ENCODE results near the gene SUGP1.
"Not testable (repeated sequence)": the region's sequence is repeated elsewhere in the genome, so short reads cannot be mapped to it uniquely, and the experiment has no call there.

The SUGP1 gene

GRCh38 chr19:19320361-19321140, at the start of gene SUGP1, which contains the start of gene MAU2:
Gene SUGP1 (minus strand): TSS chr19:19320509. CDS start chr19:19320496, 13 bp downstream.
Gene MAU2 (plus strand): TSS chr19:19320829. CDS start chr19:19320860, 31 bp downstream.
- DNase-seq: peak; percentile 92

DNA sequence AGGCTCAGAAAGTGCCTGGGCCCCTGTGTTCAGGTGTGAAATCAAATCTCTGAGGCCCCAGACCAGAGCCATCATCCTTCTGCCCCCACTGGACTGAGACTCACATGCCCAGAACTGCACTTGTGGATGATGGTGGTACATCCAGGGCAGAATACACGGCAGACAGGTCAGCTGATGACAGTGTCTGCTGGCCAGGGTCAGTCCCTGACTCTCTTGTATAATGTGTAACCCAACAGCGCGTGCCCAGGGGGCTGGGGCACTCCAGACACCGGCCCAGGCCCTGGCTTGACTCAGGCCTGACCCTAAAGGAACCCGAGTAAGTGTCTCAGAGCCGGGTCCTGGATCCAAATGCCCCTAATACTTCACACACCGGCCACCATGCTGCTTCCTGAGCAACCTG, 47.8 kb upstream of the SUGP1 start:
- DNase-seq: no peak

DNA sequence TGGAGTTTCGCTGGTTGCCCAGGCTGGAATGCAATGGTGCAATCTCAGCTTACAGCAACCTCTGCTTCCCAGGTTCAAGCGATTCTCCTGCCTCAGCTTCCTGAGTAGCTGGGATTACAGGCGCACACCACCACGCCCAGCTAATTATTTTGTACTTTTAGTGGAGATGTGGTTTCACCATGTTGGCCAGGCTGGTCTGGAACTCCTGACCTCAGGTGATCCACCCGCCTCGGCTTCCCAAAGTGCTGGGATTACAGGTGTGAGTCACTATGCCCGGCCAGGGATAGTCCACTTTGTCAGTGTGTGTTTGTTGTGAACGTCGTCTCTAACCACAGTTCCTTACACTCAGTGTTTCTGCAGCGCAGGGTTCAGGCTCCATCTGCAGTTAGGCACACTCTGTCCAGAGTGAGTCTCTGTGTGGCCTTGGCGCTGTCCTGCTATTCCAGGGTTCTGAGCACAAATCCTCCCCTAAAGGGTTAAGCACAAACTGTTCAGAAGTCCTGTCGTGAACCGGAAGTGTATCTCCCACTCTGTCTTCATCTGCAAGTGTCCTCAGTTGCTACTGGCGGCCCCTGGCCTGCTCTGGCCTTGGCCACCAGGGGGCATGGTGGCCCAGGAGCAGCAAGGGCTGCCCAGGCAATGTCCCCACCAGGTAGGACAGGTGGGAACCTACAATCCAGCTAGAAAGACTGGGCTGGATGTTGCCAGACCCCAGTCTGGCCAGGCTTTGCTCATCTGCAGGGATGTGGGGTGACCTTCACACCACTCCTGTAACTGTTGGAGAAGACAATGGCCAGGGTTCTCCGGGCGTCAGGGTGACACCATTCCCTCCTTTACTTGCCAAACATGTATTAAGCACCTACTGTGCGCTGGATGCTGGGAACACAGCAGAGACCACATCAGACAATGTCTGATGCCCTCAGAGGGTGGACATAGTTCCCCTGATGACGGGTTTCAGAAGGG, 46.4 kb upstream of the SUGP1 start:
- peak; percentile 76 for DNase-seq

DNA sequence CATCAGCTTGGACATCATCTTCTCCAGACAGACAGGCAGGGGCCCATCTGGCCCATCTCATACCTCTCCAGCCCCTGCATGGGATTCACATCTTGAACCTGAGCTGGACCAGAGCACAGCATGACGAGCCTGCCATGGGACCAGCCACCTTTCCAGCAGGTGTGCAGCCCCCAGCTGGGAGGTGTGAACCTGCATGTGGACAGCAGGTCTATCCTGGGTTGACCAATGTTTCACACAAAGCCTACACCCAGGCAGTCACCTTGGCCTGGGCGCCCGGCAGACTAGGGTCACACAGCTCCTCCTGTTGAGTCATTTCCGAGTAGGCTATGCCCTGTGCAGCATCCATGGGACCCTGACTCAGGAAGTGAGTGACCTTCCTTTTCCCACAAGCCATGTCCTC, 41.8 kb upstream of the SUGP1 start:
- no peak for DNase-seq

- peak; percentile 78 for DNase-seq
Measured at GRCh38 chr19:19361075-19361594, 40.8 kb upstream of the SUGP1 start.

- no peak for DNase-seq
Measured at GRCh38 chr19:19356901-19357566, 36.7 kb upstream of the SUGP1 start.

- DNase-seq: no peak
Measured at GRCh38 chr19:19356500-19356899, 36.2 kb upstream of the SUGP1 start.

DNA sequence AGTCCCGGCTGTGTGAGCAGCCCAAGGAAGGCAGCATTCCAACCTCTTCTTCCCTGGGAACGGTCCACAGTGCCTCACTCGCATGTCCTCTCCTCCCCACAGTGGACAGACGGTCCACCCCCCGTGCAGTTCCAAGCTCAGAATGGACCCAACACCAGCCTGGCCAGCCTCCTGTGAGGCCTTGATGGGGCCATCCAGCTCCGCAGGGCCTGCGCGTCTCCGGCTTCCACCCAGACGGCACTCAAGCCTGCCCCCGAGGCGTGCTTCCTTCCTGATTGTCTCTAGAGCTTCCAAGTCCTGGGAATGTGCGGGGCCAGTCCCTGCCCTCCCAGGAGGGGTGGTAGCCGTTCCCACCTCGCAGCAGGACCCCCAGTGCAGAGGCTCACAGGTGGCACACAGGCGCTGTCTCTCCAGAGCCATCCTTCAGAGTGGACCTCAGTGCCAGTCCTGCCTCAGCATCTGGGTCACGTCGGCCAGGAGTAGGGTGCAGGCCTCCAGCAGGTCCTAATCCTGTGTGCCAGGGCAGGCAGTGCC, 35.4 kb upstream of the SUGP1 start:
- no peak for DNase-seq

DNA sequence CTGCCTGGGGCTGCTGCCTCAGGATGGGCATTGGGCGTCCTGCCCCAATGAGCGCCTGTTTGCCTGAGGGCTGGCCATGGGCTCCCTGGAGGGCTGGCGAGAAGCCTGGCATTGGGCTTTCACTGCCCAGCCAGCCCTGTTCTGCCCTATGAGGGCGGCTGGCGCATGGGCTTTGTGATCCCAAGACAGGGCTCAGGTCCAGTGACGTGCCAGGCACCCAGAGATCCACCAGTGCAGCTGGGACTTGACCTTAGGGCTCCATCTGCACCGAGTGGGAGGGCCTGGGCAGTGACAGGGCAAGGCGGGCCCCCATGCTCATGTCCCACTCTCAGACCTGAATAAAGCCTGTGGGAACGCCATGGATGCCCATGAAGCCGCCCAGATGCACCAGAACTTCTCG, 34.6 kb upstream of the SUGP1 start:
- no peak for DNase-seq

DNA sequence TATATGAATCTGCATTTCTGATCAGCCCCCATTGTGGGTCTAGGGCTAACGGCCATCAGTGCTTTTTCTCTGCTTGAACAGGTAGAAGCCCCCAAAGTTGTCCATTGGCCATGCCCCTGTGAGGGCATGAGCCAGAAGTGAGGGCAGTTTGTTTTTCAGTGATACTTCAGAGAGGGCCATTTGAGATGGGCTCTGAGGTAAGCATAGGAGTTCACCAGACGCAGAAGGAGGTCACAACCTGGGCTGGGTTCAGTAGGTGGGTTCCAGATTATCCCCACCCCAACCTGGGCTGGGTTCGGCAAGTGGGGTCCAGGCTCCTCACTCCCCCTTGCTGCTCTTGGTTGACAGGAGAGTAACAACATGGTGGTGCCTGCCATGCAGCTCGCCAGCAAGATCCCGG, 33.7 kb upstream of the SUGP1 start:
- DNase-seq: no peak

GRCh38 chr19:19352823-19353222, 32.5 kb upstream of the SUGP1 start:
- DNase-seq: no peak

DNA sequence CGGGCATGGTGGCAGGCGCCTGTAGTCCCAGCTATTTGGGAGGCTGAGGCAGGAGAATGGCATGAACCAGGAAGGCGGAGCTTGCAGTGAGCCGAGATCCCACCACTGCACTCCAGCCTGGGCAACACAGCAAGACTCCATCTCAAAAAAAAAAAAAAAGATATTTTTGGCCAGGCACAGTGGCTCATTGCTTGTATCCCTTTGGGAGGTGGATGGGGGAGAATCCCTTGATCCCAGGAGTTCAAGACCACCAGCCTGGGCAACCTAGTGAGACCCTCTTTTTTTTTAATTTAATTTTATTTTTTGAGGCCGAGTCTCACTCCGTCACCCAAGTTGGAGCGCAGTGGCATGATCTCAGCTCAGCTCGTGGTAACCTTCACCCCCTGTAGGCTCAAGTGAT, 30.4 kb upstream of the SUGP1 start:
- not testable (repeated sequence) for DNase-seq

- DNase-seq: no peak
Measured at GRCh38 chr19:19349365-19349764, 29.1 kb upstream of the SUGP1 start.

DNA sequence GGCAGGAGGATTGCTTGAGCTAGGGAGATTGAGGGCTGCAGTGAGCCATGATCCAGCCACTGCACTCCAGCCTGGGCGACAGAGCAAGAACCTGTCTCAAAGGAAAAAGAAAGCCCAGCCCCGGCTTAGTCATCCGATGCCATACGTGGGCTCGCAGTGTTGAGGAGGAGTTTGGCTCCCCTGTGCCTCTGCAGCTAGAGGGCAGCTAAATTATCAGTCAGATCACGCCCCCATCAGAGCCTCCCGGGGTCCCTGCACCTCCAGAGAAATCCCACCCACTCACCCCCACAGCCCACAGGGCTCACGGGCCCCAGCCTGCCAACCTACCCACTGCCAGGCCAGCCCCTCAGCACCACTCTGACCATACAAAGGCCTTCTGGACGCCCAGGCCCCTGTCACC, 28.0 kb upstream of the SUGP1 start:
- no peak for DNase-seq

GRCh38 chr19:19347401-19348110, 27.2 kb upstream of the SUGP1 start:
- no peak for DNase-seq

DNA sequence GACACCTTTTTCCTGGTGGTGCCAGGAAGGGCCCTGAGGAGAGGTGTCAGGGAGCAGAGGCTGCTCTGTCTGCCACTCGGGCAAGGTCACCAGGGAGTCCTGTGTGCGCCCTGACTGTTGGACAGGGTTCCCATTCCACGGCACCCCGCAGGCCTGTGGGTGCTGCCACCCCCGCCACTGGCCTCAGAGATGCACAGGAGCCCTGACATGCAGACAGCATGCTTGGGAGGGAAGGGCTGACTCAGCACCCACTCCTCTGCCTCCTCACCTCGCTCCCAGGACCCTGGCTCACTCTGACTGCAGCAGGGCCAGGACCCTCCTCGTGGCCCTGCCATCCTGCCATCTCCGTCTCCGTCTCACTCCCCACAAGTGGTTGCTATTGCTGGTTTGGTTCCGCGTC, 25.7 kb upstream of the SUGP1 start:
- DNase-seq: no peak

- DNase-seq: no peak
Measured at GRCh38 chr19:19345232-19345631, 24.9 kb upstream of the SUGP1 start.

DNA sequence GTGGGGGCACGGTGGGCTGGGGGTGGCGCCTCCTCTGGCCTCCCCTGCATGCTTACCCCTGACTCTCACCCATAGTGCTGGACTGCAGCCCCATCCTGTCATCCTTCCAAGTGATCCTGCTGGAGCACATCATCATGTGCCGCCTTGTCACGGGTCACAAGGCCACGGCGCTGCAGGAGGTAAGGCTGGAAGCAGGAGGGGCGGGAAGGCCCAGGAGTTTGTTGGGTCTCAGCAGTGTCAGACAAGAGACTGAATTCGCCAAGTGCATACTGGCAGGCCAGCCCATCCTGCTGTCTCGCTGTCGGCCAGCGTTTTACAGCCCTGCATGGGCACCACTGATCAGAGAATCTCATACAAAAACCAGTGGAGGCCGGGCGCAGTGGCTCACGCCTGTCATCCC, 23.5 kb upstream of the SUGP1 start:
- DNase-seq: no peak

DNA sequence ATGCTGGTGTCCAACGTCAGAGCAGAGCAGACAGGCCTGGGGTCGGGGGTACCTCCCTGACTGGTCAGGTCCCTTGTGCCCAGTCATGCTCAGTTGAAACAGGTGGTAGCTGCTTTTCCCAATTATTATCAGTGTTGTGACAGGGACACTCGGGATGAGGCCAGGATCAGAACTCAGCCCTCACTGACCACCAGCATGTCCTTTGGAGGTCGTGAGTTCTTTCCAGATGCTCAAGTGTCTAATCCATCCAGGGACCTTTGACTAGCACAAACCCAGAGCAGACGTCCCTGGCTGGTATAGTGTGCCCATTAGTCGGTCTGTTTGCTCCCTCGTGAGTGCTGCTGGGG, 22.7 kb upstream of the SUGP1 start:
- DNase-seq: no peak

DNA sequence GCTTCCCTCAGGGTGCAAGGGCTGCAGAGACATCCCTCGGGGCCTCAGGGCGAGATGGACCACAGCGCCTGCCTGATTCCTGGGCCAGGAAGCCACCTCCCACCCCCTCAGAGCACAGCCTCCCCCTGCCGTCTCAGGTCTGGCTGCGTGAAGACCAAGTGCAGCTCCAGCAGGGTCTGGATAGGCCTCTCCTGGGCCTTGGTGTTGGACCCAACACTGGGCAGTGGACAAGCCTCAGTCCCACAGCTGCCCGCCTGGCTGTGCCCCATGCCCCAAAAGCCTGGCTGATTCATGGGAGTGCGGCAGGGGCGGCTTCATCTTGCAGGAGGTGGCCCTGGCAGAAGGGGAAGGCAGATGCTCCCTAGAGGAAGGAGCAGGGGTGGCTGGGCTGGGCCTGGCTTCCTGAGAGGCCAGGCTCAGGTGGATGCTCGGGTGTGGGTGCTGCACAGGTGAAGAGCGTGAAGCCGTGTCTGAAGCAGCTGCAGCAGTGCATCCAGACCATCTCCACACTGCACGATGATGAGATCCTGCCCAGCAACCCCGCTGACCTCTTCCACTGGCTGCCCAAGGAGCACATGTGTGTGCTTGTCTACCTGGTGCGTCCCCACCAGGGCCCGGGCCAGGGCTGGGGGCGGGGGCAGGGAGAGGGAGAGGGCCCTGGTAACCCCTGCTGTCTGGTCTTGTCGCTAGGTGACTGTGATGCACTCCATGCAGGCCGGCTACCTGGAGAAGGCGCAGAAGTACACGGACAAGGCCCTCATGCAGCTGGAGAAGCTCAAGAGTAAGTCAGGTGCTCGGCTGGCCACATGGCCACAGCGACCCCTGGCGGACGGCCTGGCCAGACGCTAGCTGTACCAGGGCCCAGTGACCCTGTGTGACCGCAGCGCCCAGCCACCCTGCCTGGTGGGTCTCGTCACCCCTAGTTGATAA, 22.0 kb upstream of the SUGP1 start:
- DNase-seq: no peak

- DNase-seq: no peak
Measured at GRCh38 chr19:19341026-19341425, 20.7 kb upstream of the SUGP1 start.

Measured in stimulated activated CD4-positive, alpha-beta T cell treated with anti-CD3 and anti-CD28 coated beads, Interleukin-1b, Interleukin-23, amount 100 ng/mL, for 48 hours (primary cell).